ENCODE measurements around the gene ZNF681. TPM values are rescaled to one million over a fixed set of nuclear protein-coding genes. Genes with fewer than 3 reads are reported as not detected.
A peak's percentile ranks its signal among the peaks of the same experiment; 100 is the strongest.

The ZNF681 gene
- total RNA-seq, 1 experiment from 2014 or later: 2.4 TPM

DNA sequence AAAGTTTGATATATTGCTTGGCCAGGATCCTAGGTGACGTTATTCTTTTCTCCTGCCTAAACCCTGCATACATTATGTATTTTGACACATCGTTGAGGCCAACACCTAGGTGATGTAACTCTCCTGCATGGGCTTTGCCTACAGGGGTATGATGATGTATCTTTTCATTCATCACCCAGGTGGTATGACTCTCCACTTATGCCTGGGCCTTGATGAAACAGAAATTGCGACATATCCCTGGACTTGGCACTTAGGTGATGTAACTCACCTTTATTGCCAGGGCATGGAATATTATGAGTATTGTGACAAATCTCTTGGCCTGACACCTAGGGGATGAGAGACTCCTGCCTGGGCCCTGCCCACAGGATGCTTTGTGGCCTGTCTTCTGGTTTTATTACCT, 18.5 kb upstream of the ZNF681 start:
- no TSS peak for BruUV-seq (replicated peaks)
- Histone ChIP-seq H3K4me2 (no peak overlapping the region), H3K79me2 (ENCODE audit: low read depth) (peaks cover 5% of the 10 kb centered on the region; the same call in 1 of the 2 replicates), H3K4me3 (no peak overlapping the region), H3K27me3 (ENCODE audit: insufficient read depth, low read depth) (no peaks in the 10 kb centered on the region), H3K36me3 (ENCODE audit: low read depth) (peaks cover 72% of the 10 kb centered on the region), H3K27ac (no peak overlapping the region), H3K9me2 (ENCODE audit: insufficient read depth) (no peaks in the 10 kb centered on the region), H2AFZ (no peak overlapping the region), H3K9me3 (ENCODE audit: insufficient read depth, low read depth) (peaks cover 50% of the 10 kb centered on the region), H3F3A (ENCODE audit: insufficient read depth, low read depth) (0 out of 2 replicates have a peak, but pooled peaks cover 2% of the 10 kb centered on the region), H3K4me1 (replicated peaks; ENCODE audit: insufficient read depth) (0 out of 2 replicates have a peak, but pooled peaks cover 10% of the 10 kb centered on the region), H4K20me1 (ENCODE audit: insufficient read depth) (no peaks in the 10 kb centered on the region)
- POLR2A ChIA-PET (ENCODE audit: unreplicated experiment): no interaction called here
- TF ChIP-seq, protein P1, sequence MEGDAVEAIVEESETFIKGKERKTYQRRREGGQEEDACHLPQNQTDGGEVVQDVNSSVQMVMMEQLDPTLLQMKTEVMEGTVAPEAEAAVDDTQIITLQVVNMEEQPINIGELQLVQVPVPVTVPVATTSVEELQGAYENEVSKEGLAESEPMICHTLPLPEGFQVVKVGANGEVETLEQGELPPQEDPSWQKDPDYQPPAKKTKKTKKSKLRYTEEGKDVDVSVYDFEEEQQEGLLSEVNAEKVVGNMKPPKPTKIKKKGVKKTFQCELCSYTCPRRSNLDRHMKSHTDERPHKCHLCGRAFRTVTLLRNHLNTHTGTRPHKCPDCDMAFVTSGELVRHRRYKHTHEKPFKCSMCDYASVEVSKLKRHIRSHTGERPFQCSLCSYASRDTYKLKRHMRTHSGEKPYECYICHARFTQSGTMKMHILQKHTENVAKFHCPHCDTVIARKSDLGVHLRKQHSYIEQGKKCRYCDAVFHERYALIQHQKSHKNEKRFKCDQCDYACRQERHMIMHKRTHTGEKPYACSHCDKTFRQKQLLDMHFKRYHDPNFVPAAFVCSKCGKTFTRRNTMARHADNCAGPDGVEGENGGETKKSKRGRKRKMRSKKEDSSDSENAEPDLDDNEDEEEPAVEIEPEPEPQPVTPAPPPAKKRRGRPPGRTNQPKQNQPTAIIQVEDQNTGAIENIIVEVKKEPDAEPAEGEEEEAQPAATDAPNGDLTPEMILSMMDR (conservative IDR thresholded peaks at IDR 0.05): no peak
- no peak for TF ChIP-seq EZH2 (IDR thresholded peaks at IDR 0.05; ENCODE audit: low read depth)
- intact Hi-C loops (cut with micrococcal nuclease; ENCODE audit: unreplicated experiment): no loop called here
- no peak for DNase-seq
- CTCF ChIA-PET: no interaction called here

DNA sequence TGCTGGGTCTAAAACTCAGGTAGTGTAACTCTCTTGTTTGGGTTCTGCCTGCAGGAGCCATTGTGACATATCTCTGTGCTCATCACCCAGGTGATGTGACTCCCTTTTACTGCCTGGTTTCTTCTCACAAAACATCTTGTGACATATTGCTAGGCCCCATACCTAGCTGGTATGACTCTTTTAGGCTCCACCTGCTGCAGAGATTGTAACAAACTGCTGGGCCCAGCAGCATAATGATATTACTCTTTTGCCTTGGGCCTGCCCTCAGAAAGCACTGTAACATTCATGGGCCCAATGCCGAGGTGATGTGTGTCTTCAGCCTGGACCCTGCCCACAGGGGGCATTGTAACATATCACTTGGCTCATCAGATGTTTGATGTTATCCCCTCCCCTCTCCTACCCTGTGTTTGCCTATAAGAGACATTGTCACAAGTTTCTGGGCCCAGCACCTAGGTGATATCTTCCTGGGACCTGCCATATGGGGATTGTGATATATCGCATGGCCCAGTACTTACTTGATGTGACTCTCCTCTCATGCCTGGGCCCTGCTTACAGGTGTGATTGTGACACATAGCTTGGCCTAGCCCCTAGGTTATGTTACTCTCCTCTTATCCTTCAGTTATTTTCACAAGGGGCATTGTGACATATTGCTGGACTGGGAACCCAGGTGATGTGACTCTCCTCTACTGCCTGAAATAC, 18.0 kb upstream of the ZNF681 start:
- TF ChIP-seq, protein P1 (conservative IDR thresholded peaks at IDR 0.05): no peak
- no peak for TF ChIP-seq EZH2 (IDR thresholded peaks at IDR 0.05; ENCODE audit: low read depth)
- CTCF ChIA-PET: no interaction called here
- Histone ChIP-seq H3K36me3 (ENCODE audit: low read depth) (peaks cover 70% of the 10 kb centered on the region), H3K79me2 (ENCODE audit: low read depth) (peaks cover 11% of the 10 kb centered on the region; the same call in 1 of the 2 replicates), H3K4me2 (no peak overlapping the region), H3K4me3 (no peak overlapping the region), H3F3A (ENCODE audit: insufficient read depth, low read depth) (0 out of 2 replicates have a peak, but pooled peaks cover 5% of the 10 kb centered on the region), H3K4me1 (replicated peaks; ENCODE audit: insufficient read depth) (0 out of 2 replicates have a peak, but pooled peaks cover 16% of the 10 kb centered on the region), H3K27me3 (ENCODE audit: insufficient read depth, low read depth) (no peaks in the 10 kb centered on the region), H3K9me3 (ENCODE audit: insufficient read depth, low read depth) (peaks cover 44% of the 10 kb centered on the region), H2AFZ (no peak overlapping the region), H4K20me1 (ENCODE audit: insufficient read depth) (no peaks in the 10 kb centered on the region), H3K9me2 (ENCODE audit: insufficient read depth) (no peaks in the 10 kb centered on the region), H3K27ac (no peak overlapping the region)
- BruUV-seq (replicated peaks): no TSS peak
- no peak for DNase-seq
- intact Hi-C loops (cut with micrococcal nuclease; ENCODE audit: unreplicated experiment): no loop called here
- POLR2A ChIA-PET (ENCODE audit: unreplicated experiment): no interaction called here

DNA sequence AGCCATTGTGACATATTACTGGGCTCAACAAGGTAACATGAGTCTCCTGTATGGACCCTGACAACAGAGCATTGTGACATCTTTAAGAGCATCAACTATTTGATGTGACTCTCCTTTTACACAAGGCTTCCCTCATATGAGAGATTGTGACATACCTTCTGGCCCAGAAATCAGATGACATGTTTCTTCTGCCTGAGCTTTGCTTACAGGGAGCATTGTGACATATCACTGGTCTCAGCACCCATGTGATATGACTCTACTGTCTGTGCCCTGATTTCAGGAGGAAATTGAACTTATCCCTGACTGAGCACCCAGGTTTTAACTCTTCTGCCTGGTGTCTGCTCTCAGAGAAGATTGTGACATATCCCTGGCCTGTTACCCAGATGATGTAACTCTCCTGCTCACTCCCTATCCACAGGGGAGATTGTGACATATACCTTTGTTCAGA, 15.9 kb upstream of the ZNF681 start:
- H4K20me1 ChIP-seq (ENCODE audit: insufficient read depth): no peaks in the 10 kb centered on the region
- H3K4me3 ChIP-seq: no peak overlapping the region
- intact Hi-C loops (cut with micrococcal nuclease; ENCODE audit: unreplicated experiment): no loop called here
- H3K9me3 ChIP-seq (ENCODE audit: insufficient read depth, low read depth): peaks cover 25% of the 10 kb centered on the region
- no peaks in the 10 kb centered on the region for H3K27me3 ChIP-seq (ENCODE audit: insufficient read depth, low read depth)
- H3K4me1 ChIP-seq (replicated peaks; ENCODE audit: insufficient read depth): 0 out of 2 replicates have a peak, but pooled peaks cover 16% of the 10 kb centered on the region
- no TSS peak for BruUV-seq (replicated peaks)
- H3K9me2 ChIP-seq (ENCODE audit: insufficient read depth): no peaks in the 10 kb centered on the region
- 0 out of 2 replicates have a peak, but pooled peaks cover 5% of the 10 kb centered on the region for H3F3A ChIP-seq (ENCODE audit: insufficient read depth, low read depth)
- H3K4me2 ChIP-seq: no peak overlapping the region
- CTCF ChIA-PET: no interaction called here
- DNase-seq: no peak
- H3K36me3 ChIP-seq (ENCODE audit: low read depth): peaks cover 74% of the 10 kb centered on the region
- TF ChIP-seq, protein P1 (conservative IDR thresholded peaks at IDR 0.05): no peak
- TF ChIP-seq EZH2 (IDR thresholded peaks at IDR 0.05; ENCODE audit: low read depth): no peak
- no peak overlapping the region for H2AFZ ChIP-seq
- POLR2A ChIA-PET (ENCODE audit: unreplicated experiment): no interaction called here
- peak overlapping the region; percentile 6; the same call in 1 of the 2 replicates for H3K27ac ChIP-seq
- H3K79me2 ChIP-seq (ENCODE audit: low read depth): peaks cover 32% of the 10 kb centered on the region

All from PC-9 (cell line).